COLO668 (cell line): ENCODE measurements around the gene SLC38A1.
A peak's percentile ranks its signal among the peaks of the same experiment; 100 is the strongest.

Source experiments
- DNase-seq: peaks from one replicate; lab custom pipeline; 2025; ENCODE audit not compliant: unreplicated experiment; lab: John Stamatoyannopoulos, UW

SLC38A1 gene

GRCh38 chr12:46234000-46234399 lies 34.8 kb downstream of the SLC38A1 start:
- no peak for DNase-seq

GRCh38 chr12:46233423-46233822 lies 35.4 kb downstream of the SLC38A1 start:
- no peak for DNase-seq

GRCh38 chr12:46230983-46231382 lies 37.9 kb downstream of the SLC38A1 start:
- no peak for DNase-seq

- no peak for DNase-seq
These were observed 38.5 kb downstream of the SLC38A1 start for GRCh38 chr12:46230306-46230705.

- no peak for DNase-seq
These were observed 41.2 kb downstream of the SLC38A1 start for GRCh38 chr12:46227616-46228015.

GRCh38 chr12:46224386-46224785 lies 44.5 kb downstream of the SLC38A1 start:
- no peak for DNase-seq

GRCh38 chr12:46223047-46223446 lies 45.8 kb downstream of the SLC38A1 start:
- no peak for DNase-seq

- no peak for DNase-seq
These were observed 46.2 kb downstream of the SLC38A1 start for GRCh38 chr12:46222636-46223035.

GRCh38 chr12:46221255-46222128 lies 47.4 kb downstream of the SLC38A1 start:
- DNase-seq = no peak

- no peak for DNase-seq
These were observed 48.8 kb downstream of the SLC38A1 start for GRCh38 chr12:46219877-46220655.

- DNase-seq = no peak
These were observed 49.5 kb downstream of the SLC38A1 start for GRCh38 chr12:46219132-46219876.

GRCh38 chr12:46218322-46219095 lies 50.3 kb downstream of the SLC38A1 start:
- no peak for DNase-seq

- DNase-seq = no peak
These were observed 51.1 kb downstream of the SLC38A1 start for GRCh38 chr12:46217541-46218321.

GRCh38 chr12:46214668-46215436 lies 54.0 kb downstream of the SLC38A1 start:
- DNase-seq = no peak

- no peak for DNase-seq
These were observed 56.5 kb downstream of the SLC38A1 start for GRCh38 chr12:46212108-46212982.

GRCh38 chr12:46210873-46211439 lies 57.9 kb downstream of the SLC38A1 start:
- DNase-seq = no peak

- peak; percentile 87 for DNase-seq
These were observed 58.6 kb downstream of the SLC38A1 start for GRCh38 chr12:46209914-46210872.
